HG03103 (cell line): ENCODE results near the gene CDC45.

Experiments used
- ATAC-seq: cut with Tn5 transposase; IDR thresholded peaks from one replicate; pipeline ENCODE4 v1.9.1; 2021; ENCODE audit warnings: low read depth; ENCODE audit not compliant: unreplicated experiment

Gene CDC45

GRCh38 chr22:19549428-19549827, 69.7 kb downstream of the CDC45 start:
- ATAC-seq, result no peak

- no peak for ATAC-seq
Observed at GRCh38 chr22:19550382-19550781, 70.7 kb downstream of the CDC45 start.

- ATAC-seq, result no peak
Observed at GRCh38 chr22:19553201-19553600, 73.5 kb downstream of the CDC45 start.

- no peak for ATAC-seq
Observed at GRCh38 chr22:19554834-19555404, 75.2 kb downstream of the CDC45 start.

GRCh38 chr22:19555651-19556050, 75.9 kb downstream of the CDC45 start:
- ATAC-seq, result no peak

GRCh38 chr22:19556963-19557545, 77.3 kb downstream of the CDC45 start:
- ATAC-seq, result no peak

GRCh38 chr22:19559324-19559811, 79.6 kb downstream of the CDC45 start:
- no peak for ATAC-seq

GRCh38 chr22:19559956-19560355, 80.2 kb downstream of the CDC45 start:
- ATAC-seq, result no peak

- ATAC-seq, result no peak
Observed at GRCh38 chr22:19565382-19566278, 85.9 kb downstream of the CDC45 start.

- ATAC-seq, result no peak
Observed at GRCh38 chr22:19566279-19567156, 86.8 kb downstream of the CDC45 start.

GRCh38 chr22:19567157-19568009, 87.7 kb downstream of the CDC45 start:
- no peak for ATAC-seq

- no peak for ATAC-seq
Observed at GRCh38 chr22:19568337-19569275, 88.9 kb downstream of the CDC45 start.

- no peak for ATAC-seq
Observed at GRCh38 chr22:19569276-19569640, 89.5 kb downstream of the CDC45 start.

- no peak for ATAC-seq
Observed at GRCh38 chr22:19569976-19570375, 90.3 kb downstream of the CDC45 start.
